Cortex of kidney (tissue), 1 donor: ENCODE data around the gene SYNRG.

Experiments used
- DNase-seq: peaks from one replicate; lab custom pipeline; 2025; lab: John Stamatoyannopoulos, UW

Gene SYNRG

GRCh38 chr17:37598145-37598544 is 11.1 kb downstream of the SYNRG start:
- no peak for DNase-seq

- DNase-seq: no peak
Observed at GRCh38 chr17:37592291-37592690, 16.9 kb downstream of the SYNRG start.

DNA sequence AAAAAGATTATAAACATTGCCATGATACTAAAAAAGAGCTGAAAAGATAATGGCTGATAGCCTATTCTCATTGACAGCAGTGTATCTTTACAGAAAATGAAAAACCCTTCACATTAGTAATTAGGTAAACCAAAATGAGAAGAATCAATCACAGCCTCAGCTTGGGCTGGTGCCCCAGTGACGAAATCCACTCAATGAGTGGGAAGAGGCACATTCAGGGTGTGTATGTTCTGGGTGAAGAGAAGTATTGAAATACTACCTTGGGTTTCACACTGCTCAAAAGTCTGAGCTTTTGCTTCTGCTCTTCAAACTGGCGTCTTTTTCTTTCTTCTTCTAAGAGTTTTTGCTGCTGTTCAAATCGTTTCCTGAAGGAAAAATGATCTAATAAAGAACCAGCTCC is 24.2 kb downstream of the SYNRG start:
- DNase-seq: no peak

DNA sequence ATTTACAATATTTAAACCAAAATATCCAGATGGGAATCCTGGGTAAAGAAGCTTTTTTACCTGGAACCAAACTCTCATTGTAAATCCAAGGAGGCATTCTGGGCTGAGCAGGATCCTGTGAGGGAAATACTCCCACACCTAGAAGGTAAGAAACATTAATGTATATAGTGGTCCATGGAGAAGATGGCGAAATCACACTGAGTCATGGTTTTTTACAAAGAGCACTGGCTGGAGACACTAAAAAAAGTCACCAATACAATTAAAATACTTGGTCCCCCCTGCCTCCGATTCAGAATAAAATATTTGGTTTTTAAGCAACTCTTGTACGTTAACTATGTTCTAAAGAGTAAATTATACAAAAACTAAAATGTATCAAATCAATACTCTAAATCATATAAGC is 32.9 kb downstream of the SYNRG start:
- no peak for DNase-seq

- no peak for DNase-seq
Observed at GRCh38 chr17:37574427-37574826, 34.8 kb downstream of the SYNRG start.

GRCh38 chr17:37571674-37572073 is 37.5 kb downstream of the SYNRG start:
- DNase-seq: no peak

- DNase-seq: no peak
Observed at GRCh38 chr17:37570527-37571093, 38.6 kb downstream of the SYNRG start.

- DNase-seq: no peak
Observed at GRCh38 chr17:37568350-37569053, 40.7 kb downstream of the SYNRG start.

- DNase-seq: no peak
Observed at GRCh38 chr17:37567538-37567937, 41.7 kb downstream of the SYNRG start.

- DNase-seq: no peak
Observed at GRCh38 chr17:37567137-37567536, 42.1 kb downstream of the SYNRG start.

DNA sequence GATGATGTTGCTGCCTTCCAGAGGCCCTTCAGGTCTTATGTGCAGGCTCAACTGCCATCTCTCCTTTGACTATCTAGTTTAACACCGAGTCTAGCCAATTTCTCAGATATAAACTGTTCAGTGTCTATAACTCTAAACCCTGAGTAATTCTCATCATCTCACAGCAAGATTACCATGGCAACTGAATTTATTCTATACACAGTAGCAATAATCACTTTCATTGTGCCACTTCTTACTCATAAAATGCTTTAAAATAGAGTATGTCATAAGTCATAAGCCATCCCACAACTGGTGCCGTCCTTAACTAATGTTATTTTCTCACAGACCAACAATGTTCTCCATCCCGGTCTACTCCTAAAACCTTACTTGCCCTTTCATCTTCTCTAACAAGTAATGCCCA is 45.0 kb downstream of the SYNRG start:
- no peak for DNase-seq

DNA sequence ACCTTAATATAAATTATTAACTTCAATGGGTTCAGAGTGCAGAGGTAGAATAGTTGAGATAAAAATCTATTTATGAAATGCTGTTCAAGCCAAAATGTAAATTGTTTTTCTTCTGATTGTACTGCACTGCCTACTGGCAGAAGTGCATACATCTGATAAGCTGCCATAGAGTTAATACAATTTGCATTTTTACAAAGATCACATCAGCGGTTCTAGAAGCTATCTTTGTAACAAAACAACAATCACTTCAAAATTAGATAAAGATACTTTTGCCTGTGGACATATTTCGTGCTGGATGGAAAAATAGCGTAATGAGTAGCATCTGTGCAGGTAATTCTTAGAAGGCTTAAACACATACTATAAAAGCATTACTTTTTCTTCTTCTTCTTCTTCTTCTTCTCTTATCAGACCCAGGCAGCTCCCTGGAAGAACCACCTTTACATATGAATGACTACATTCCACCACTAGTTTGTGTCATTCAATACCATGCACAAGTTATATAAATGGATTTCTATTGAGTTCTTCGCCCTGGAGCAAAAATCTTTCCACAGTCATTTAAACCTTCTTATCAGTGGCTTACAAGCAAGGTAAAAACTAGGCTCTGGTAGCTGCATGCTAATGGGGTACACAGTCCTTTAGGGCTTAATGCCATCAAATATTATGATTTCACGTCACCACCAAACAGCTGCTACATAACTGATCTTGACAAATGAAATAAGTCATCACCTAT is 47.0 kb downstream of the SYNRG start:
- no peak for DNase-seq

DNA sequence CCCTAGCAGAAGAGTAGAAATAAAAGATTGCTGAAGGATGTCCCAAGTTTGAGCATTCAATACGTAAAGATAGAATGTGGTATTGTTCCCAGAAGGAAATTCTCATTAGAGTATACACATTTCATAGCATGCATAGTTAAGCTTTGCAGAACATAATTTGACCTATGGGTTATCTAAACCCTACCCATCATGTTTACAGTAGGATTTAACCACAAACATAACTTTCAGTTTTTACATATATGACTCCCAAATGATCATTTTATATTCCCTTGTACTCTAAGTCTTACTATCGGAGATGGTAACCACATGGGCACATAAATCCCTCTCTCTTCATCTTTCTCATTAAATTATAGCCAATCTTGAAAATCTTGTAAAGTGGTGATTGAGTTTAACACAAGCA is 50.9 kb downstream of the SYNRG start:
- DNase-seq: no peak

DNA sequence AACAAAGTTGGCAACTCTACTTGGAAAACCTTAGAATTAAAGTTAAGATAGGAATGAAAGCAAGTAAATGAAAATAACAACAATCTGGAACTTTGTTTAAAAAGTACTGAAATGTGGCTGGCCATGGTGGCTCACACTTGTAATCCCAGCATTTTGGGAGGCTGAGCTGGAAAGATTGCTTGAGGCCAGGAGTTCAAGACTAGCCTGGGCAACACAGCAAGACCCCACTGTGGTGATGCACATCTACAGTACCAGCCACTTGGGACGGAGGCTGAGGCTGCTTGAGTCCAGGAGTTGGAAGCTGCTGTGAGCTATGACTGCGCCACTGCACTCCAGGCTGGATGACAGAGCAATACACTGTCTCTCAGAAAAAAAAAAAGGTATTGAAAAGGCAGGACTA is 51.7 kb downstream of the SYNRG start:
- DNase-seq: no peak

DNA sequence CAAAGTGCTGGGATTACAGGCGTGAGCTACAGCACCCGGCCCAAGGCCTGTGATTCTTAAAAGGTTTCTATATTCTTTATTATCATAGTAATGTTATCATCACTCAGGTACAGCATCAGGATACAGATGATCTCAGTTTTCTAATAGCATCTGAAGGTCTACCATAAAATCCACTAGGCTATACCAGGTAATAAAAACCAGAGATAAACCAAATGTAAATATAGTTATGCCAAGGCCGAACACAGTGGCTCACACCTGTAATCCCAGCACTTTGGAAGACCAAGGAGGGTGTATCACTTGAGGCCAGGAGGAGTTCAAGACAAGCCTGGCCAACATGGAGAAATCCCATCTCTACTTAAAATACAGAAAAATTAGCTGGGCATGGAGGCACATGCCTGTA is 53.8 kb downstream of the SYNRG start:
- DNase-seq: no peak

- no peak for DNase-seq
Observed at GRCh38 chr17:37553401-37553966, 55.7 kb downstream of the SYNRG start.

GRCh38 chr17:37551788-37552187 is 57.4 kb downstream of the SYNRG start:
- no peak for DNase-seq

- no peak for DNase-seq
Observed at GRCh38 chr17:37547986-37548385, 61.2 kb downstream of the SYNRG start.

DNA sequence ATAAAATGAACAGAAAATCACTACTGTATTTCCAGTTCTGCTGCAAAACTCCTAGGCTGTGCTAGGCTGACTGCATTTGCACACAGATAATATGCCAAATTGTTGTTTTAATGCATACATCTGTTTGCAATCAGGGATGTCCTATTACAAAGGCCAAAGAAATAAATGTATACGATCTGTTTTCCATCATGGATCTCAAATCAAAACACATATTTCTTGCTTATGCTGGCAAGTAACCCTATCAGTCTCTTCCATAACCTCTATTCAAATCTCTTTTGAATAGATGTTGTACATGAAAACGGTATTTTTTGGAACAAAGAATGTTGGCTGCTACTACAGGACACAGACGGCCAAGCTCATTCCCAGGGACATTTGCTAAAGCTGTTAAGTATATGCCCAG is 62.9 kb downstream of the SYNRG start:
- no peak for DNase-seq

DNA sequence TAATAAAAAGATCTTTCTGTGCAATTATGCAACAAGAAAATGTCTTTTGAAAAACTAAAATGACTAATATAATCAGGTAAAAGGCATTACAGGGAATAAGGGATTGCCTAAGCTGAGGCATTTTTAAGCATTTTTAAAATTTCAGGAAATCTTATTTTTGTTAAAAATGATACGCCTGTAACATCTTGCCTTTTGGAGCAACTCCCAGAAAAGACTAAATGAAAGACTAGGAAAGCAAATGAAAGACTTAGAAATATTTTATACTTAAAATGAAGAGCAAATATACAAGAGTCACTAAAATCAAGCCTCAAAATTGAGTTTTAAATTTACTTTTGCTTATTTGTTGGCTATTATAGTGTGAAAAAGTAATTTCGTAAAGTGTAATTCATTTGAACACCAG is 63.7 kb downstream of the SYNRG start:
- no peak for DNase-seq

DNA sequence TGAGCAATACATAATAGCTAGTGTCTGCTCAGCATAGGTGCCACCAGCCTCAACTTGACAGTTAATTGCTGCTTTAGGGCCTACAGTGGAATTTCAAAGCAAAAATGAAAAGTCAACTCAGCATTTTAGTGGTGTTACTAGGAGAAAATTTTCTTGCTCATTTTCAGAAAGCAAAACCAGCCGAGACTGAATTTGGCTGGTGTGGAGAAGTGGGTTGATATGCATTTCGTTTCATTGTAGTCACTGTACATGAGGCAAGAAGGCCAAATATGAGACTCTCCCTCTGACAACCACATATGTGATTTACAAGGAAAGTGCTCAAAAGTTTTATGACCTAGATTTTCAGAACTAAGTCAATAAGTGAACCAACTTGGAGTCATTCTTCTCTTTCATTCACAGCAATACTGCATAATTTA is 65.6 kb downstream of the SYNRG start:
- no peak for DNase-seq

DNA sequence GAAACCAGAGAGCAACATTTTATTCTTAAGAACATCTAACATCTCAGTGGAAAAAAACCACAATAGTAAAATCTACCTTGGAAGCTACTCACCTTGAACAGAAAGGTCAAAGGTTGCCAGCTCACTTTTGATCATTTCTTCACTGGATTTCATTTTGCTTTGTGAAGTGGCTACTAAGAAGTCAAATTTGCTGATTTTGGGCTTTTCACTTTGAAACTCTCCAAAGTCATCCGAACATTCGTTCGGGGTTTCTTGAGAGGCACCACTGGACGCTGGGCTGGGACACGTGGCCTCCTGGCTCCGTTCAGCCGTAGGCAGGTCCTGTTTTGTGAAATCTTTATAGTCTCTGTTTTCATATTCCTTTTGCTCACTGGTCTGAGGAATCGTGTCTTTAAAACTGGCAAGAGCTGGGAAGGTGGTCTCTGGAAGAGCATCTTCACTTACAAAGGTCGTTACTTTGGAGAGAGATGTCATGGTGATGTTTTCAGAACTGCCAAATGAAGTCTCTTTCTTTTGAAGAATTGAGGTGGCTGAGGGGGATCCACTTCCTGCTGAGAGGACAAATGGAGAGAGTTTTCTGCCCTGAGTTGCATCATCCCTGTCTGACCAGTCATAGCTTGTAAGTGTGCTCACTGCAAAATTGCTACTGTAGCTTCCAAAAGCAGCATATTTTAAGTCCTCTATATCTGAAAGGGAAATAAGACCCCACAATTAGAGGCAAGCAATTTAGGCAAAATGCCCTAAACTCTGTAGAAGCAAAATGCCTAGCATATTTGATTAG is 67.1 kb downstream of the SYNRG start:
- DNase-seq: no peak
